NCI-H1930 (cell line): ENCODE measurements around the gene WDR35.
"Not testable (repeated sequence)": the region's sequence is repeated elsewhere in the genome, so short reads cannot be mapped to it uniquely, and the experiment has no call there.

Experiments used
- DNase-seq, 2 experiments: peaks; one replicate each; lab custom pipeline; 2025; lab: John Stamatoyannopoulos, UW

The WDR35 gene

GRCh38 chr2:19893520-19894133 is 96.3 kb downstream of the WDR35 start:
- no peak for DNase-seq

GRCh38 chr2:19891971-19892370 is 97.9 kb downstream of the WDR35 start:
- not testable (repeated sequence) for DNase-seq

GRCh38 chr2:19890104-19890503 is 99.8 kb downstream of the WDR35 start:
- no peak for DNase-seq

- no peak for DNase-seq
Observed at GRCh38 chr2:19888831-19889230, 101.1 kb downstream of the WDR35 start.

- DNase-seq, result no peak
Observed at GRCh38 chr2:19887510-19887909, 102.4 kb downstream of the WDR35 start.

- no peak for DNase-seq
Observed at GRCh38 chr2:19886261-19886660, 103.6 kb downstream of the WDR35 start.

- DNase-seq, result no peak
Observed at GRCh38 chr2:19885791-19886190, 104.1 kb downstream of the WDR35 start.

- DNase-seq, result no peak
Observed at GRCh38 chr2:19883971-19884720, 105.8 kb downstream of the WDR35 start.

- no peak for DNase-seq
Observed at GRCh38 chr2:19883486-19883885, 106.4 kb downstream of the WDR35 start.

GRCh38 chr2:19882286-19882685 is 107.6 kb downstream of the WDR35 start:
- no peak for DNase-seq

- no peak for DNase-seq
Observed at GRCh38 chr2:19881908-19882265, 108.0 kb downstream of the WDR35 start.

GRCh38 chr2:19881221-19881907 is 108.5 kb downstream of the WDR35 start:
- no peak for DNase-seq

GRCh38 chr2:19880191-19880590 is 109.7 kb downstream of the WDR35 start:
- not testable (repeated sequence) for DNase-seq

- DNase-seq, result no peak
Observed at GRCh38 chr2:19879120-19879519, 110.8 kb downstream of the WDR35 start.

- DNase-seq, result no peak
Observed at GRCh38 chr2:19878268-19879046, 111.4 kb downstream of the WDR35 start.

- DNase-seq, result no peak
Observed at GRCh38 chr2:19876751-19877150, 113.2 kb downstream of the WDR35 start.

- DNase-seq, result no peak
Observed at GRCh38 chr2:19875280-19875679, 114.6 kb downstream of the WDR35 start.

- DNase-seq, result no peak
Observed at GRCh38 chr2:19874726-19875125, 115.2 kb downstream of the WDR35 start.

- DNase-seq, result no peak
Observed at GRCh38 chr2:19873014-19873413, 116.9 kb downstream of the WDR35 start.

- no peak for DNase-seq
Observed at GRCh38 chr2:19872302-19872701, 117.6 kb downstream of the WDR35 start.

- no peak for DNase-seq
Observed at GRCh38 chr2:19871836-19872235, 118.1 kb downstream of the WDR35 start.

- no peak for DNase-seq
Observed at GRCh38 chr2:19870792-19871191, 119.1 kb downstream of the WDR35 start.
